Esophagus squamous epithelium (tissue), 5 donors: ENCODE results near the gene CLEC9A. TPM values are rescaled to one million over a fixed set of nuclear protein-coding genes. Genes with fewer than 3 reads are reported as not detected.

Source experiments
- DNase-seq: peaks from one replicate; lab custom pipeline; 2025; lab: John Stamatoyannopoulos, UW
- H3K27ac ChIP-seq, 4 donors: fragments of 200-600 bp; sonication (generic); one replicate each; pipeline ENCODE4 v1.5.1; 2016 to 2019; ENCODE audit warnings: mild to moderate bottlenecking in 1 of 4
- H3K27me3 ChIP-seq, 4 donors: fragments of 200-600 bp; sonication (generic); 1 replicate in 3 of 4; 2 replicates in 1 of 4; pipeline versions ENCODE4 v1.5.1 to v1.6.0; 2017 to 2021; ENCODE audit warnings: antibody characterized with exemption in 1 of 4
- H3K36me3 ChIP-seq, 3 donors: fragments of 200-600 bp; sonication (generic); one replicate each; pipeline ENCODE4 v1.5.1; 2016 to 2019
- H3K4me1 ChIP-seq, 3 donors: fragments of 200-600 bp; sonication (generic); one replicate each; pipeline ENCODE4 v1.5.1; 2017 to 2019
- H3K4me3 ChIP-seq, 4 donors: fragments of 200-600 bp; sonication (generic); 1 replicate in 3 of 4; 2 replicates in 1 of 4; pipeline ENCODE4 v1.5.1; 2016 to 2019; ENCODE audit warnings: mild to moderate bottlenecking in 2 of 4, moderate library complexity in 1 of 4
- H3K9me3 ChIP-seq, 3 donors: fragments of 200-600 bp; sonication (generic); one replicate each; pipeline ENCODE4 v1.5.1; 2016 to 2019
- CTCF ChIP-seq, 6 experiments: fragments of 450-650 bp in 4 of 6; fragments of 200-600 bp in 2 of 6; sonication (generic) in 2 of 6; IDR thresholded peaks; one replicate each; pipeline ENCODE4 v1.5.1; 2016 to 2019; ENCODE audit warnings: antibody characterized with exemption in 6 of 6, mild to moderate bottlenecking in 4 of 6, moderate library complexity in 4 of 6
- POLR2A ChIP-seq, 4 donors: fragments of 450-650 bp; IDR thresholded peaks; one replicate each; pipeline ENCODE4 v1.6.1; 2017; ENCODE audit warnings: antibody characterized with exemption in 4 of 4, mild to moderate bottlenecking in 4 of 4, moderate library complexity in 3 of 4
- WGBS, 2 donors: methylation state at CpG; one replicate each; pipeline ENCODE4 v1.1.5; 2018; 5-methylcytosine and 5-hydroxymethylcytosine counted together
- intact Hi-C: fragments of 100-400 bp; cut with DNase I; formaldehyde crosslinking; loops from one replicate; pipeline ENCODE4 v1.15.0; 2022
- total RNA-seq, 4 donors: library from RNA; depleted of rRNA; stranded (reverse); fragments of >200 nt; gene quantifications; one replicate each; pipeline ENCODE4 v1.1.0, GENCODE V29; 2016
- donor health status: DM: yes; HTN: yes; CAD: no.

CLEC9A gene
- total RNA-seq, 4 donors from 2014 or later = not detected

DNA sequence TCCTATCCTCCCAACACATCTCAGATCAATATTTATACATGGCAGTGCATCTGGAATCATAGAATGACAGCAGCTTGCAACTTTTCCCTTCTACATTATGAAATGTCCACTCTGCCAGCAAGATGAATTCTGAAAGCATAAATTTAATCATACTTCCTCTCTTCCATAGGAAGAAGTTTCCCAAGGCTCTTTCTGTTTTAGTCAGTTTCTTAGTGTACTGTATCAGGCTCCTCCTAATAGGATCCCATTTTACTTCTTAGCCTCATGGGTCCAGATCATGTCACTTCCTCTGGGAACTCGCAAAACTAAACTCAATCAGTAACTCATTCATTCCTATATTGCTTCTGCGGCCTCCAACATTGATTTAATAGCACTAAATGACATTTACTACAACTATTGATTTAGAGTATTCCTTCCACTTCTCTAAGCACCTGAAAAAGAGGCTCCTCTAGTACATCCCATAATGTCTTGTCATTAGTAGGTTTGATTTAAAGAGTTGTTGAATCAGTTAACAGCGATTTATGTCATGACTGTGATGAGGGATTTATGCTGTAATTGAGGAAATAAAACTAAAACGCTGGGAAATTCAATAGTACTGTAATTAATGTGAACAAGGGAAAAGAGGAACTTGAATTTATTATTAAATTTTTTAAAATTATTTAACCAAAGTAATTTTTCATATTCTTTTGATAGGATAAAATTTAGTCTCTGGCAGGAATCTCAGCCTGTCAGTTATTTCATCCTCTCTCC lies 64.3 kb downstream of the CLEC9A start:
- intact Hi-C loops = no loop called here
- Histone ChIP-seq H3K27ac (peak overlapping the region in 3 of 4 donors; percentile 42 to 71 (median 65)), H3K4me3 (no peak overlapping the region), H3K4me1 (peaks cover 0 to 12% (median 0%) of the 10 kb centered on the region in 3 donors), H3K27me3 (no peaks in the 10 kb centered on the region), H3K36me3 (no peaks in the 10 kb centered on the region), H3K9me3 (no peaks in the 10 kb centered on the region)
- WGBS, 2 donors = 50 to 67% methylated on average over 4 of the region's 4 CpGs
- TF ChIP-seq CTCF (IDR thresholded peaks at IDR 0.05) (no peak), POLR2A (IDR thresholded peaks at IDR 0.05) (no peak)
- DNase-seq = no peak

- intact Hi-C loops = no loop called here
- no peak for TF ChIP-seq CTCF (IDR thresholded peaks at IDR 0.05)
- TF ChIP-seq POLR2A (IDR thresholded peaks at IDR 0.05) = no peak
- WGBS, 2 donors = 81 to 89% methylated on average over 3 of the region's 3 CpGs
- Histone ChIP-seq H3K4me1 (peaks cover 0 to 23% (median 2%) of the 10 kb centered on the region in 3 donors), H3K9me3 (no peaks in the 10 kb centered on the region), H3K4me3 (peak overlapping the region in 2 of 4 donors; percentile 30 to 49), H3K27me3 (no peaks in the 10 kb centered on the region), H3K36me3 (no peaks in the 10 kb centered on the region), H3K27ac (peak overlapping the region in 2 of 4 donors; percentile 65 to 69)
- DNase-seq = no peak
Measured at GRCh38 chr12:10095971-10096370, 65.5 kb downstream of the CLEC9A start.

DNA sequence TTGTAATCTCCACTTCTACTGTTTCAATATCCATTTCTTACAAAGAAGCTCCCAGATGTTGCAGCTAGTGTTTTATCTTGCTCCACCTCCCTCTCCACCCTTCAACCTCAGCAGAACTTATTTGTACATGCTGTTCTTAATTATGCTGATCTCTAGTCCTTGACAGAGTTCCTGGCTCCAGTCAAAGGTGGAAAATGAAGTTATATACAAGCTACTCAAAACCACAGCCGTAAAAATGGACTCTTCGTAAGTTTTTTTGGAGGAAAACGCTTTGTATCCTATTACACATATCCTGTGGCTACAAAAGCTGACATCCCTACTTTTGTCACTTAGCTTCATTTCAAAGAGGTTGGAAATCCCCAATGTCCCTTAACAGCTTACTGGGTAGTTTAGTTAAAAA lies 67.0 kb downstream of the CLEC9A start:
- Histone ChIP-seq H3K4me1 (peaks cover 0 to 35% (median 12%) of the 10 kb centered on the region in 3 donors), H3K36me3 (no peaks in the 10 kb centered on the region), H3K27me3 (no peaks in the 10 kb centered on the region), H3K4me3 (peak overlapping the region in 2 of 4 donors; percentile 30 to 49), H3K27ac (peak overlapping the region in 3 of 4 donors; percentile 65 to 74 (median 69)), H3K9me3 (no peaks in the 10 kb centered on the region)
- intact Hi-C loops = no loop called here
- 48 to 49% methylated on average over 3 of the region's 3 CpGs for WGBS, 2 donors
- TF ChIP-seq CTCF (IDR thresholded peaks at IDR 0.05) (no peak), POLR2A (IDR thresholded peaks at IDR 0.05) (no peak)
- DNase-seq = no peak

DNA sequence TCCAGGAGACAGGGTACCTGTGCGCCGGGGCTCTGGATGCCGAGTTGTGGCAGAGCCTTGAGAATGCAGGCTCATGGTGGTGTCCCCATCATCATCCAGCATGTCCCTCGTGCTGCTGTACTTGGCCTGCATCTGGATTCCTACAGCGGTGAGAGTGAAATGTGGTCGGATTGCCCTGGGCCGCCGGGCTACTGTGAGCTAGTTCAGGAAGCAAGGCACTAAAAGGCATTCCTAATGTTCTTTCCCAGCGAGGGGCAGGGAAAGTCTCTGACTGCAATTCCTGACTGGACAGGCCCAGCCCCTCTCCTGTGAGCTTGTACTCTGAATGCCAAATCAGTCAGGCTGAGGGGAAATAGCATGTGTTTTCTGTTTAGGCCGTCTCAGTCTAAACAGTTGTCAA lies 68.3 kb downstream of the CLEC9A start, which contains the start of gene CLEC1A:
CLEC1A (minus strand) TSS at position 195 of the 400 bp plus-strand sequence; CDS start at position 132, 63 bp downstream.
- Histone ChIP-seq H3K9me3 (no peaks in the 10 kb centered on the region), H3K27ac (peak within 1 kb of the TSS; percentile 22 to 73 (median 67)), H3K27me3 (no peaks in the 10 kb centered on the region), H3K4me3 (peak within 1 kb of the TSS in 3 of 4 donors; percentile 15 to 49 (median 29)), H3K36me3 (no peaks in the 10 kb centered on the region), H3K4me1 (peaks cover 0 to 35% (median 12%) of the 10 kb centered on the region in 3 donors)
- 44 to 53% methylated on average over 8 to 10 of the region's 10 CpGs for WGBS, 2 donors
- intact Hi-C loops = no loop called here
- peak in 2 of 4 donors; percentile 34 to 35 for TF ChIP-seq POLR2A (IDR thresholded peaks at IDR 0.05)
- TF ChIP-seq CTCF (IDR thresholded peaks at IDR 0.05) = no peak
- no peak for DNase-seq

DNA sequence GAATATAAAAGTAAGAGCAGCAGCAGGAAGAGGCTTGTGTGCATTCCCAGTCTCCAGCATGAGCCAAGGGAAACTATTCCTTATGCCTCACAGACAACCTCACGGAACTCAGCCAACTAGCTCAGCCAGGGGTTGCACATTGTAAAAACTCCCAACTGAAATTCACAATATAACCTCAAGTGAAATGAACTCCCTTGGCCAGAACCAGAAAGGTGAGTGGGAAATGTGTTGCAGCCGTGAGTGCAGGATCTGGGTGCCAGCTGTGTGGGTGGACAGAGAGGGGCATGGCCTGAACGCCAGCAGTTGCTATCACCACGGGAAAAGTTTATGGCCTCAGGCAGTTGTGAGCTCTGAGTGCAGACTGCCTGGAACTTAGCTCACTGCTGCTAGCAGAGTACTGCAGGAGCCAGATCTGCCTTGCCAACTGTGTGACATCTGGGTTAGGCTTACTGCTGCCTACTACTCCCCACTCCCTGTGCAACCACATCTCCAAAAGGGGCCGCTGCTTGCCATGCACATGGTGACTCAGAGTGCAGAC lies 70.6 kb downstream of the CLEC9A start:
- no peak overlapping the region for H3K4me3 ChIP-seq
- 25 to 28% methylated on average over 2 to 5 of the region's 5 CpGs for WGBS, 2 donors
- no peak for DNase-seq
- no peaks in the 10 kb centered on the region for H3K27me3 ChIP-seq
- TF ChIP-seq CTCF (IDR thresholded peaks at IDR 0.05) (no peak), POLR2A (IDR thresholded peaks at IDR 0.05) (no peak)
- H3K4me1 ChIP-seq = peaks cover 0 to 35% (median 12%) of the 10 kb centered on the region in 3 donors
- H3K36me3 ChIP-seq = no peaks in the 10 kb centered on the region
- intact Hi-C loops = no loop called here
- peak overlapping the region; percentile 24 to 64 (median 46) for H3K27ac ChIP-seq
- H3K9me3 ChIP-seq = no peaks in the 10 kb centered on the region
